Jurkat, Clone E6-1 (cell line): ENCODE data around the gene TMEM234.

Experiments used
- DNase-seq: peaks from one replicate; pipeline ENCODE4 v3.0.0-alpha.2; 2011; ENCODE audit warnings: low read depth, low spot score
- H3K4me3 ChIP-seq: 2 replicates; pipeline ENCODE4 v1.5.1; 2011; ENCODE audit warnings: mild to moderate bottlenecking, low read length, control low read depth, moderate library complexity

Gene TMEM234

GRCh38 chr1:32205401-32206370 is 16.5 kb downstream of the TMEM234 start, which contains the start of gene IQCC:
Gene IQCC, plus strand, starts transcription at chr1:32205671. Its CDS starts 11 bp downstream, at chr1:32205682.
- peak; percentile 75 for DNase-seq
- peak within 1 kb of the TSS; percentile 94 for H3K4me3 ChIP-seq

GRCh38 chr1:32204943-32205361 is 17.2 kb downstream of the TMEM234 start:
- peak overlapping the region; percentile 94 for H3K4me3 ChIP-seq
- DNase-seq = no peak

- peak overlapping the region; percentile 77 for H3K4me3 ChIP-seq
- peak; percentile 80 for DNase-seq
These were observed 20.9 kb downstream of the TMEM234 start for GRCh38 chr1:32201011-32201855.

GRCh38 chr1:32200226-32201010 is 21.7 kb downstream of the TMEM234 start, which contains the start of gene CCDC28B:
Gene CCDC28B, plus strand, starts transcription at chr1:32200595. Its CDS starts 1,341 bp downstream, at chr1:32201936.
- peak; percentile 54 for DNase-seq
- peak within 1 kb of the TSS; percentile 77 for H3K4me3 ChIP-seq

GRCh38 chr1:32199717-32200072 is 22.5 kb downstream of the TMEM234 start:
- no peak for DNase-seq
- H3K4me3 ChIP-seq = peak overlapping the region; percentile 77; the same call in 1 of the 2 replicates

GRCh38 chr1:32199043-32199716 is 23.0 kb downstream of the TMEM234 start:
- DNase-seq = no peak
- H3K4me3 ChIP-seq = no peak overlapping the region

GRCh38 chr1:32198237-32199042 is 23.7 kb downstream of the TMEM234 start:
- no peak for DNase-seq
- no peak overlapping the region for H3K4me3 ChIP-seq

- H3K4me3 ChIP-seq = no peak overlapping the region
- no peak for DNase-seq
These were observed 24.3 kb downstream of the TMEM234 start for GRCh38 chr1:32197837-32198236.

GRCh38 chr1:32197074-32197473 is 25.1 kb downstream of the TMEM234 start:
- no peak for DNase-seq
- H3K4me3 ChIP-seq = no peak overlapping the region

- peak; percentile 71 for DNase-seq
These were observed 26.0 kb downstream of the TMEM234 start for GRCh38 chr1:32195972-32196823.

GRCh38 chr1:32195531-32195930 is 26.6 kb downstream of the TMEM234 start:
- DNase-seq = no peak
- H3K4me3 ChIP-seq = no peak overlapping the region

More at GRCh38 chr1:32195972-32196823, 26.0 kb downstream of the TMEM234 start:
- no peak overlapping the region for H3K4me3 ChIP-seq

- no peak overlapping the region for H3K4me3 ChIP-seq
- no peak for DNase-seq
These were observed 27.2 kb downstream of the TMEM234 start for GRCh38 chr1:32194984-32195383.

GRCh38 chr1:32192220-32192948 is 29.8 kb downstream of the TMEM234 start:
- no peak overlapping the region for H3K4me3 ChIP-seq
- no peak for DNase-seq

GRCh38 chr1:32187850-32188249 is 34.3 kb downstream of the TMEM234 start:
- DNase-seq = no peak
- no peak overlapping the region for H3K4me3 ChIP-seq

- DNase-seq = no peak
- no peak overlapping the region for H3K4me3 ChIP-seq
These were observed 35.7 kb downstream of the TMEM234 start for GRCh38 chr1:32186491-32186890.

- no peak for DNase-seq
- H3K4me3 ChIP-seq = no peak overlapping the region
These were observed 36.1 kb downstream of the TMEM234 start for GRCh38 chr1:32186077-32186476.
